ENCODE data around the gene CCDC34. TPM values are rescaled to one million over a fixed set of nuclear protein-coding genes. Genes with fewer than 3 reads are reported as not detected.

Gene CCDC34
- total and polyA plus RNA-seq, 8 donors = 3.3 to 10.1 (median 4.5) TPM

- DNase-seq = no peak
- ATAC-seq = no peak
- FAIRE-seq = no peak
- WGBS, 2 donors = 68 to 70% methylated on average over 3 of the region's 3 CpGs
- Histone ChIP-seq H3K4me3 (no peak overlapping the region), H3K36me3 (peaks cover 0 to 22% (median 3%) of the 10 kb centered on the region in 3 donors), H3K4me1 (peaks cover 22 to 64% (median 49%) of the 10 kb centered on the region in 3 donors), H3K27ac (peak overlapping the region; percentile 9 to 74 (median 44)), H3K9me3 (no peaks in the 10 kb centered on the region), H3K27me3 (no peaks in the 10 kb centered on the region)
- intact Hi-C loops (cut with DNase I) = loop anchor here (10.0 kb wide), 1 partner anchor 91 kb away; no protein-coding TSS in a partner anchor
- TF ChIP-seq CTCF (IDR thresholded peaks at IDR 0.05) = no peak
Measured at GRCh38 chr11:27373392-27373791, 10.4 kb upstream of the CCDC34 start.

GRCh38 chr11:27372164-27372563 lies 9.1 kb upstream of the CCDC34 start:
- Histone ChIP-seq H3K9me3 (no peaks in the 10 kb centered on the region), H3K4me3 (no peak overlapping the region), H3K36me3 (peaks cover 0 to 27% (median 3%) of the 10 kb centered on the region in 3 donors), H3K27me3 (no peaks in the 10 kb centered on the region), H3K4me1 (peaks cover 18 to 53% (median 51%) of the 10 kb centered on the region in 3 donors), H3K27ac (peak overlapping the region in 3 of 4 donors; percentile 5 to 74 (median 66))
- FAIRE-seq = no peak
- no peak for DNase-seq
- ATAC-seq = no peak
- TF ChIP-seq CTCF (IDR thresholded peaks at IDR 0.05) = no peak
- intact Hi-C loops (cut with DNase I) = loop anchor here (10.0 kb wide), 1 partner anchor 93 kb away; no protein-coding TSS in a partner anchor
- 38 to 48% methylated on average over 2 of the region's 2 CpGs for WGBS, 2 donors

- H3K4me3 ChIP-seq = no peak overlapping the region
- FAIRE-seq (no peak), DNase-seq (no peak), ATAC-seq (no peak)
- no peaks in the 10 kb centered on the region for H3K27me3 ChIP-seq
- H3K36me3 ChIP-seq = peaks cover 0 to 27% (median 3%) of the 10 kb centered on the region in 3 donors
- H3K27ac ChIP-seq = peak overlapping the region in 3 of 4 donors; percentile 5 to 74 (median 66)
- H3K9me3 ChIP-seq = no peaks in the 10 kb centered on the region
- intact Hi-C loops (cut with DNase I) = loop anchor here (10.0 kb wide), 1 partner anchor 93 kb away; no protein-coding TSS in a partner anchor
- peaks cover 19 to 53% (median 50%) of the 10 kb centered on the region in 3 donors for H3K4me1 ChIP-seq
- TF ChIP-seq CTCF (IDR thresholded peaks at IDR 0.05) = no peak
Measured at GRCh38 chr11:27371489-27371888, 8.5 kb upstream of the CCDC34 start.

GRCh38 chr11:27370374-27370773 lies 7.4 kb upstream of the CCDC34 start:
- FAIRE-seq = no peak
- H3K36me3 ChIP-seq = peaks cover 0 to 27% (median 3%) of the 10 kb centered on the region in 3 donors
- no peaks in the 10 kb centered on the region for H3K27me3 ChIP-seq
- H3K4me1 ChIP-seq = peaks cover 23 to 47% (median 47%) of the 10 kb centered on the region in 3 donors
- no peak overlapping the region for H3K4me3 ChIP-seq
- H3K27ac ChIP-seq = no peak overlapping the region
- no peak for TF ChIP-seq CTCF (IDR thresholded peaks at IDR 0.05)
- WGBS, 2 donors = 53 to 73% methylated on average over 2 of the region's 2 CpGs
- intact Hi-C loops (cut with DNase I) = loop anchor here (10.0 kb wide), 1 partner anchor 94 kb away; no protein-coding TSS in a partner anchor
- no peaks in the 10 kb centered on the region for H3K9me3 ChIP-seq
- no peak for DNase-seq
- no peak for ATAC-seq

GRCh38 chr11:27367881-27368280 lies 4.9 kb upstream of the CCDC34 start:
- Histone ChIP-seq H3K9me3 (no peaks in the 10 kb centered on the region), H3K4me3 (no peak overlapping the region), H3K27ac (no peak overlapping the region), H3K4me1 (peaks cover 18 to 34% (median 22%) of the 10 kb centered on the region in 3 donors), H3K36me3 (peaks cover 0 to 27% (median 3%) of the 10 kb centered on the region in 3 donors), H3K27me3 (no peaks in the 10 kb centered on the region)
- 48 to 53% methylated on average over 10 of the region's 10 CpGs for WGBS, 2 donors
- FAIRE-seq (no peak), ATAC-seq (no peak), DNase-seq (no peak)
- intact Hi-C loops (cut with DNase I) = no loop called here
- no peak for TF ChIP-seq CTCF (IDR thresholded peaks at IDR 0.05)
